Lower leg skin (tissue), 3 donors: ENCODE results near the gene RSPH9.

ENCODE experiments used
- POLR2A ChIP-seq, 2 donors: fragments of 450-650 bp; IDR thresholded peaks; one replicate each; pipeline ENCODE4 v1.6.1; 2016 to 2017; ENCODE audit warnings: antibody characterized with exemption in 2 of 2, mild to moderate bottlenecking in 1 of 2, moderate library complexity in 1 of 2
- TF ChIP-seq, protein P1 (sequence below), 3 donors: fragments of 450-650 bp; IDR thresholded peaks; one replicate each; pipeline ENCODE4 v1.5.1; 2016; ENCODE audit warnings: antibody characterized with exemption in 3 of 3, mild to moderate bottlenecking in 3 of 3, moderate library complexity in 2 of 3

GRCh38 chr6:43621078-43621835 is 23.6 kb upstream of the RSPH9 start:
- TF ChIP-seq POLR2A (IDR thresholded peaks at IDR 0.05): no peak
- TF ChIP-seq, protein P1, sequence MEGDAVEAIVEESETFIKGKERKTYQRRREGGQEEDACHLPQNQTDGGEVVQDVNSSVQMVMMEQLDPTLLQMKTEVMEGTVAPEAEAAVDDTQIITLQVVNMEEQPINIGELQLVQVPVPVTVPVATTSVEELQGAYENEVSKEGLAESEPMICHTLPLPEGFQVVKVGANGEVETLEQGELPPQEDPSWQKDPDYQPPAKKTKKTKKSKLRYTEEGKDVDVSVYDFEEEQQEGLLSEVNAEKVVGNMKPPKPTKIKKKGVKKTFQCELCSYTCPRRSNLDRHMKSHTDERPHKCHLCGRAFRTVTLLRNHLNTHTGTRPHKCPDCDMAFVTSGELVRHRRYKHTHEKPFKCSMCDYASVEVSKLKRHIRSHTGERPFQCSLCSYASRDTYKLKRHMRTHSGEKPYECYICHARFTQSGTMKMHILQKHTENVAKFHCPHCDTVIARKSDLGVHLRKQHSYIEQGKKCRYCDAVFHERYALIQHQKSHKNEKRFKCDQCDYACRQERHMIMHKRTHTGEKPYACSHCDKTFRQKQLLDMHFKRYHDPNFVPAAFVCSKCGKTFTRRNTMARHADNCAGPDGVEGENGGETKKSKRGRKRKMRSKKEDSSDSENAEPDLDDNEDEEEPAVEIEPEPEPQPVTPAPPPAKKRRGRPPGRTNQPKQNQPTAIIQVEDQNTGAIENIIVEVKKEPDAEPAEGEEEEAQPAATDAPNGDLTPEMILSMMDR (IDR thresholded peaks at IDR 0.05): no peak
